T-helper 9 cell (primary cell): ENCODE results near the gene GPR158.

Experiments used
- DNase-seq: peaks from one replicate; pipeline ENCODE4 v3.0.0-alpha.2; 2020

GPR158 gene

DNA sequence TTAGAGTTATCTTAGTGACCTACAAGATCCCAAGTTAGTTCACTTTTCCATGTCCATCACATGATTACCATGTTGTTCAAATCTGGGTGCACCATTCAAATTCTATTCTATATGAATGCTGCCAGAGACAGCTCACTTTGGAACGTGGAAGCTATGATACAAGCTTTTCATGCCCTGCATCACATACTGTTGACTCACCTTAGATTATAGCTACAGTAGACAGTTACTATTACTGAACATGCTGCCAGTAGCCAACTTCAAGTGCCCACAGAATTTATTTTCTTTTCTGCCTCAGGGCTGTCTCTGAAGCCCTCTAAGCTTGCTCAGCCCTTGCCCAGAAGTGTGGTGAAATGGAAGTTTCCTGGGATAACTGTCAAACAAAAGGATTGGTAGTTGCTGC is 231.1 kb downstream of the GPR158 start:
- no peak for DNase-seq

DNA sequence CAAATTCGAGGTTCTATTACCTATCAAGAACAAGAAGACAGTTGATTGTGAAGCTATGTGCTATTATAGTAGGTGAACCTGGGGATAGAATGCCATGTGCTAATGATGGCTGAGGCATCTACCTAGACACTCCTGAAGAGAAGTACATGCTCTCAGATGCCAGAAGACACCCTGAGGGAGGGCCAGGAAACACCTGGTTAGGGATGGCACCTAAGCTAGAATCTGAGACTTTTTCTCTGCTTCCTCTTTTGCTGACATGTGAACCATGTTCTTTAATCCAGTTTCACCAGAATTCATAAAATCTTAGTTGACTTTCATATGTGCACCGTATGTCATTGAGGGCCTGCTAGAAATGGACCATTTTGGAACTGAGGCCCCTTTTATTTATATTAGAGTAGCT is 242.8 kb downstream of the GPR158 start:
- no peak for DNase-seq

DNA sequence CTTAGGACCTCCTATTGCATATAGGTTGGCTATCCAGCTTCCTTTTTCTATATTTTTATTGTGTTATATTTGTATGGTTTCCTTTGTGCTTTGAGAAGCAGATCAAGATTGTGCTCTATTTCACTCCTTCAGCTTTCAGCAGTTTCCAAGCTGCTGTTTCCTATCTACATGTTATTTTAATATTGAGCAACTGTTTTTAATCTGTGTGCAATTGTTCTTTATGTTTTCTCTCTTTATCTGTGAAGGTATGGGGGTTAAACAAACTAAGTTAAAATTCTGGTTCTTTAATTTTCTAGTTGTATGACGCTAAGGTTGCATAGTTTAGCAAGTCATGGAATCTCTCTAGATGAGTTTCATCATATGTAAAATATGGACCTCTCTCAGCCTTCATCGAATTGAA is 251.0 kb downstream of the GPR158 start:
- DNase-seq = no peak

DNA sequence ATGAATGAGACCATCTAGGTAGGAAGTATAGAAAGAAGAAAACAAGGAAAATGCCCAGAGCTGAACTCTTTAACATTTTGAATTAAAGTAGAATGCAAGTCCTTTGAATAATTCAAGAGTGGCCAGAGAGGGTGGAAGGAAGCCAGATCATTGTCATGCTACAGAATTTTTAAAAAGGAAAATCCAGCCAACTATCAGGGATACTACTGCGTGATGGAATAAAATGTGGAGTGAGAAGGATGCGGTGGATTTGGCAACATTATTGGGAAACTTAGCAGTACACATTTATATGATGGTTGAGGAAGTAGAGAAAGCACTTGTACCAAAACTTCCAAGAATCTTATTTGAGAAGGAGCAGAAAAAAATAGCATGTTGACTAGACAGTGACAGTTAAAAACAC is 261.6 kb downstream of the GPR158 start:
- DNase-seq = no peak

DNA sequence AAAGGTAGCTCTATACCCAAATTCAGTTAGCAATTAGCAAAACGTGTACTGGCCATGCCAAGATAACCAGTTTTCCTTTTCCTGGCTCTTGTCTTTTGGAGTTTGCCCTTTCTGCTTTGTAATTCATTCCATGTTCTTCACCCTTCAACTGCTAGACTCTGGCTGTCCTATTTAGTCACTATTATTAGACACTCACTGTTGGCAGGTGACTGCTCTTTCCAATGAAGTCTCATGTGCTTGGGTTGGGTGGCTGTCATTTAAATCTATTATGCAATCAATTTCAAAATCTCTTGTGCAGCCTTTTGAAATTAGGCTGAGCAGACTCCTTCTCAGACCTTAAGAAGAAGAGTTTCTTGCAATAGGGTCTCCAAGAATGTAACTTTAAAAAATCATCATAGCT is 266.5 kb downstream of the GPR158 start:
- no peak for DNase-seq

DNA sequence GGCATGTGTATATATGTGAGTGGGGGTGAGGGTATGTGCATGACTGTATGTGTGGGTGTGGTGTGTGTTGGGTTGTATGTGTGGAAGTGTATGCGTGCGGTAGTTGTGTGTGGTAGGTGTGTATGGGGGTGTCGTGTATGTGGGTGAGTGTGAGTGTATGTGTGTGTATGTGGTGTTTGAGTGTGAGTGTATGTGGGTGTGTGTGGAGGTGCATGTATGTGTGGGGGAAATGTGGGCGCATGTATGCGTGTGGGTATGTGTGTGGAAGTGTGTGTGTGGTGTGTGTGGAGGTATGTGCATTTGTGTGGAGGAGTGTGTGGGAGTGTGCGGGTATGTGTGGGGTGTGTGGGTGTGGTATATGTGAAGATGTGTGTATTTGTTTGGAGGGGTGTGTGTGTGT is 269.5 kb downstream of the GPR158 start:
- no peak for DNase-seq

DNA sequence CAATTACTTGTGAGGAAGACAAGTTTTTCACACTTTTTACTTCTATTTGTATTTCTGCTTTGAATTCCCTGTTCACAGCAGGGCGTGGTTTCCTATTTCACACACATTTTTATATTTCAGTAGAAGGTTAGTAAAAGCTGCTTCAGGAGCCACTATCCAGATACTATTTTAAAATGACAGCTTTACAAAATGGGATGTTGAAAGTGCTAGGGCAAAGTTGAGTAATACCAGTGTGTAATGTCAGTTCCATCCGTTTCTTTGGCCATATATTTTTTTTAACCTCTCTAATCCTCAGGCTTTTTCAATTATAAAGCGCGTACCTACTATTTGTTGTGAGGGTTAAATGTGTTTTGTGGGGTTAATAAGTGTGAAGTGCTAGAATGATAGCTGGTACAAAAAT is 276.6 kb downstream of the GPR158 start:
- DNase-seq = no peak

DNA sequence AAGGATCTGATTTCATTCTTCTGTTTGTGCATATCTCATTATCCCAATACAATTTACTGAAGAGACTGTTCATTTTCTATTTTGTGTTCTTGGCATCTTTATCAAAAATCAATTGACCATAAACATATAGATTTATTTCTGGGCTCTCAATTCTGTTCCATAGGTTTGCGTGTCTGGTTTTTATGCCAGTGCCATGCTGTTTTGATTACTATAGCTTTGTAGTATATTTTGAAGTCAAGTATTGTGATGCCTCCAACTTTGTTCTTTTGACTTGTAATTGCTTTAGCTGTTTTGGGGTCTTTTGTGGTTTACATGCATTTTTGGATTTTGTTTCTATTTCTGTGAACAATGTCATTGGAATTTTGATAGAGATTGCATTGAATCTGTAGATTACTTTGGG is 278.8 kb downstream of the GPR158 start:
- DNase-seq = no peak

DNA sequence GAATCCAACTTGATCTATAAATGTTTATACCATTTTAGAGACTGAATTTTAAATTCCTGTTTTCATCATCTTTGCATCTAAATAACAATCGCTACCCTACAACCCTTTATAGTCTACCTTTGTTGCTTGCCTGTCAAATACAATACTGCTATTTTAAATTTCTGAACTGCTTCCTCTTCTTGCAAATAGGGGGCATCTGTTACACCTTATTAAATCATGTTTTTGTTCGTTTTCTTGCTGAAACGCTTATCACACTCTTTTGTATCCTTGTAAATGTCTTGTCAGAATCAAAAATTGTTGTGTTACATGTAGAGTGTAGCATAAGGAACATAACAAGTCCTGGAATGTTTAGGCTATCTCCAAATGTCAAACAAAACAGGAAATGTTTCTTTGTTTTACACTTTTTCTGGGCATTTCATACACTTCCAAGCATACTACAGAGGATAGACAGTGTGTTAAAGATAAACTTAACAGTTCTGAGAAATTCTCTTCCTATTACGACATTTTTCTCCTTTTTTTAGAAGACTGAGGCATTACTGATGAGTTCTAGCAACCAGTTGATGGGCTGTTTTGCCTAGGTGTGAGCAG is 281.3 kb downstream of the GPR158 start:
- DNase-seq = no peak

DNA sequence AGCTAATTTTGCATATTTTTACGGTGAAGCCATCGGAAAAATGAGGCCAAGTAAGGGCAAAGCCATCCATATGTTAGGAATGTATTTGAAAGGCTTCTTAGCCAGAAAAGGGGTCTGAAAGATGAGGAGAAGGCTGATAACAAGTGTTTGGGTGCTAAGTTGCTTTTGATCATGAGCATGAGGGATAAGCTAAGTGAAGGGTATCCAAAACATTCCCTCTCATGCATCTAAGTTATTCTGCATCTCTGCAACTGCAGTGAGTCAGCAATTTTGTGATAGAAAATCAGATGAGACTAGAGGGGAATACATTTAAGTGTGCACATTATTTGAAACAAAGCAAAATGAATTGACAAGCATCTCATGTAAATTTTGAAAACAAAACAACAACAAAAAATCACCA is 282.8 kb downstream of the GPR158 start:
- no peak for DNase-seq

DNA sequence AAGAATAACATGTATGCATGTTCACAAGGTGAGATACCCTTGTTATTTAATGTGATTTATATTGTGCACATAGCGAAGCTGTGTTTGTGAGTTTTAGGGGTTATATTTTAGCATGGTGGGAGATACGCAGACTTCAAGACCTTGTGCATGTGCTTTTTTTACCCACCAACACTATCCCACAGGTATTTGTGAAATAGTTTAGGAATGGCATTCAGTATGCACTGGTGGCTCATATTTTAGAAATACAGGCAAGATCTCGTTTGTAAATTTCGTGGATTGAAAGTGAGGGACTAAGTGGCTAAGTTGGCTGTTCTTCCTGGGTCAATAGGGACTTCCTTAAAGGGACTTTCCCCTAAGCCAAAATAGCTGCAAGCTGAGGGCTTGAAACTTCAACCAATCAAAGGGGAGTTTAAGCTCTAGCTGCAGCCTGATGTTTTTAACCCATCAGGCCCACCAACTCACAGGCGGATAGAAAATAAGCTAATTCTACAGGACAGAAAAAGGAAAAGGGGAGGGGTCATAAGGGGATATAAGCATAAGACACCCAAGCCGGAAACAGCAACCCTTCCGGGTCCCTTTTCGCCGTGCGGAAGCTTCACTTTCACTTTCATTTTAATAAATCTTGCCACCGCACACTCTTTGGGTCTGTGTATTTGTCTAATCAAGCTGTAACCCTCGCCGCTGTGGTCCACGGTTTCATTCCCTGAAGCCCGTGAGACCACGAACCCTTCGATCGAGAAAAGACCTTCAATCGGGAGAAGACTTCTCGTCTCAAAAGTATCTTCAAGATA is 291.0 kb downstream of the GPR158 start:
- DNase-seq = no peak

DNA sequence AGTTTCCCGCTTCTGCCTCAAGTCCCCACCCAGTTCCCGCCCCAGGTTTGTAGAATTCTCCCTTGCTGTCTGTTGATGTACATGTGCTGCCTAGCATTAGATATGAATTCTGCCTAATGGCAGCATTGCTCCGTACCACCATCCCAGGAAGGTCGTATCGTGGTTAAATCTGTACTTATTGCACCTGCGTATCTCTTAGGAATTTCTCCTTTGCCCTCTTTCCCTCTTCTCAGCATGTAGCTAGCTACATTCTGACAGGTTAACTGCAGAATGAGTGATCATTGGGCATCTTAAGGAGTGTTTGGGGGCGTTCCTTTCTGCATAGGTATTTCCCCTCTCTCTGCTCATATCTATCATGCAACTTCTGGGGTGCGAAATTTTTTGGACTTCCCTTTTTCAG is 293.1 kb downstream of the GPR158 start:
- DNase-seq = no peak

DNA sequence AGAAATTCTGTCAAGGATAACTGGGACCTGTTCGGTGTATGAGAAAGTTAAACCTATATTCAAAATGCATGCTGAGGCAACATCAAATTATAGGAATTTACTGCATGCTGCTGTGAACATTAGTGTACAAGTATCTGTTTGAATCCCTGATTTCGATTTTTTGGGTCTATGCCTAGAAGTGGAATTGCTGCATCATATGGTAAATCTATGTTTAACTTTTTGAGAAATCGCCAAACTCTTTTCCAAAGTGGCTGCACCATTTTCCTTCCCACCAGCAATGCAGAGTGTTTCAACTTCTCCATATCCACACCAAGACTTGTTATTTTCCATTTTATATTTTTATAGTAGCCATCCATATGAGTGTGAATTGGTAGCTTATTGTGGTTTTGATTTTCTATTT is 306.7 kb downstream of the GPR158 start:
- DNase-seq = no peak

DNA sequence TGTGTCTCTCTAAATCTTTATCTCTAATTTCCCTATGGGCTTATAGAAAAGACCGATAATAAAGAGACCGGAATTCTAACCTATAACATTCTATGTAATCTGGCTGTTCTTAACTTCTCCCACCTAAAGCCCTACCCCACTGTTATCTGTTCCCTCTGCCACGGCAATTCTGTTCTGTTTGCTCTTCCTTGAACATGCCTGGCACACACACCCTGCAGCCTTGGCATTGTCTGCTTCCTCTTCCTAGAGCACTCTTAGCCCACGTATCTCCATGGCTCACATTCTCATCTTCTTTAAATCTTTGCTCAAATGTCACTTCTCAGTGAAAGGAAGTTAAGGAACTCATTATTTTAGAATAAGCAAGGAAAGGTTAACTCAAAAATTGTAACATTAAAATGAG is 309.2 kb downstream of the GPR158 start:
- no peak for DNase-seq

DNA sequence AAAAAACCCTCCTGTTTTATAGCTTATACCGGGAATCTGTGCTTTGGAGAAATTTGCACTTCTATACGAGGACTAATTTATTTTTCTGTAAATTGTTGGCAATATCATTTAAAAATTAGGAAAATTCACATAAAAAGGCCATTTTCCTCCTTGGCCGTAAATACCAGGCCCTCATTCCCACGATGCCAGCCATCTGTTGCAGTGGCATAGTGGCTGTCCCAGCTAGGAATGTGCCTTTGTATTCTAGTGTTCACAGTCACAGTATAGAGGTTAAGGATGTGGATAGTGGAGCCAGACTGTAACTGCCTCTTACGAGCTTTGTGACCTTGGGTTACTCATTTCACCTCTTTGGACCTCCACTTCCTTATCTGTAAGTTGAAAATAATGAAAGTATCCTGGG is 312.5 kb downstream of the GPR158 start:
- no peak for DNase-seq

DNA sequence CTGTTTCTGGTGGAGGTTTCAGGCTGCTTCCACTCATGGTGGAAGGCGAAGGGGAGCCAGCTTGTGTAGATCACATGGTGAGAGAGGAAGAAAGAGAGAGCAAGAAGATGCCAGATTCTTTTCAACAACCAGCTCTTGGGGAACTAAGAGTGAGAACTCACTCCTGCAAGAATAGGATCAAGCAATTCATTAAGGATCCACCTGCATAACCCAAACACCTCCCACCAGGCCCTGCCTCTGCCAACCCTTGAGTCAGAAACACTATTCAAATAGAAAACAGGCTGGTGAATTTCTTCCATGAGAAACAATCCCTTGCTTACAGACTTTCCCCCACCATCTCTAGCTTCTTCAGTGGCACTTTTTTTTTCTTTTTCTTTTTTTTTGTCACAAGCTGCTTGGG is 317.2 kb downstream of the GPR158 start:
- DNase-seq = no peak

DNA sequence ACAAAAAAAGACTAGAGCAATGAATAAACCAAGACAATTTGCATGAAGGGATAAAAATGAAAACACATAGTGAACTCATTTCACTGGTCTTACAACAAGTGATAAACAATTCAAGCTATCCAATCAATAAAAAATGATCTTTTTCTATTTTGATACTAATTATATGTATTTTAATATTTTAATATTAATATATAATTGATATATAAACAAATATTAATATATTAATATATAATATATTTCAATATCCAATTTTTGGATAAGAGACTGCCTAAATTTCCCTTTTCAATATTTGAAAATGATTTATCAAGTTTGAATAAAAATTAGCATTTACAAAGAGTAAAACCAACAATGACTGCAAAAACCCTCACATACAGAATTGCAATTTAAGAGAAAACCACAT is 317.9 kb downstream of the GPR158 start:
- no peak for DNase-seq

DNA sequence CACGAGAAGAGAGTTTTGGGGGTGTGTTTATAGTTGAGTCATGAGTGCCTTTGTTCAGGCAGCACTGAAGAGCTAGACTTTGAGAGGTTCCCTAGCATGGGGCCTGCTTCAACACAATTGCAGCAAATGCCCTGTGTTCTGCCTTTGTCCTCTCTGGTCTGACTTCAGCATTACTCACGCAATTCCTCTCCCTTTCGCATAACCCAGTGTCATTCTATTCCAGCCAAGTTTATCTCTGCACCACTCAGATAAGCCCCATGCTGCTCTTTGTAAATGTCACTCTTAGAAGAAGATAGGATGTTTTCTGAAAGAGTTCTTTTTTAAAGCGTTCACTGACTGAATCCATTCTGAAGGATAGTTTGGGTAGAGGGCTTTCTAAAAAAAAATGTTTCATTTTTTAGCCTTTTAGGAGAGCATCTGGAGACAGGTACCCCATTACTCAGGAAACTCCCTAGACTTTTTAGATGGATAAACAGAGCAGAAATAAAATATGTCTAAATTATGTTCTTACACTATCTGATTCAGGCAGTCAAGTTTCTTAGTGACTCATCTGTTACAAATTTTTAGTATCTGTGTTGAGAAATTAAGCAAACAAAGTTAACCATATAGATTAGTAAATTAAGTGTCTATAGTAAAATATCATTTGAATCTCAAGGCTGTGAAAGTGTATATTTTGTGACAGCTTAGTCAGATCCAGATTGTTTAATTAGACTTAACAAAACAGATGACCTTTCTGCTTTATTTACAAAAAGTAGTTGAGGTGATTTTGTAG is 318.5 kb downstream of the GPR158 start:
- DNase-seq = no peak

DNA sequence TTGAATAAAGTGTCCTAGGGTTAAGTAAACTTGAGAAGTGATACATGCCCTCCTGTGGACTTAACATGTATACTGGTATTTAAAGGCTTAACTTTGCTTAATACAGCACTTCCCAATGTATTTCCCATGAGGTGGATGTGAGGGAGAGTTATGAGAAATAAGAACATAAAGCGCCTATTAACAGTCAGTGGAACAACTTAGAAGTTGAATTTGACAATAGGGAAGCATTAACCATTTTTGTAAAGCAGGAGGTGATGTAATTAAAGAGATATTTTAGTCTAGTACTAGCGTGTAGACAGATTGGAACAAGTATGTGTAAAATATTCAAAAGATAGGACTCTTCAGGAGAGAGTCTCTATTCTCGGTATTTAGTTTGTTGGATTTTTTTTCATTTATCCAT is 322.4 kb downstream of the GPR158 start:
- no peak for DNase-seq

DNA sequence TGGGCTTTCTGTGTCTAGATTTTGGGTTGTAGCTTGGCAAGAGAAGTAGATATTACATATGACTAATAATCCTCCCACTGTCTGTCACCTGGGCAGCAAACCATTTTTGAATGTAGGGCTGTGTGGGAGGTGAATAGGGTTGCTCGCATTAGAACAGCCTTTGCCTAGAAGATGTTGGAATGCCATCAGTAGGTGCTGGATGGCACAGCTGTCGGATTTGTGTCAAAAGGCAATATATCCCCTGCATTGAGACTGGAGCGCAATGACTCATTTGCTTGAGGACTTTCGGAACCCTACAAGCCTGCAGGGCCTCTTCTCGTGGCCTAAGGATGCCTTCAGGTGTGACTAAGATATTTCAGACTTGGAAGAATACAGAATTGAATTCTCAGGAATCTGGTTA is 323.8 kb downstream of the GPR158 start:
- DNase-seq = no peak

DNA sequence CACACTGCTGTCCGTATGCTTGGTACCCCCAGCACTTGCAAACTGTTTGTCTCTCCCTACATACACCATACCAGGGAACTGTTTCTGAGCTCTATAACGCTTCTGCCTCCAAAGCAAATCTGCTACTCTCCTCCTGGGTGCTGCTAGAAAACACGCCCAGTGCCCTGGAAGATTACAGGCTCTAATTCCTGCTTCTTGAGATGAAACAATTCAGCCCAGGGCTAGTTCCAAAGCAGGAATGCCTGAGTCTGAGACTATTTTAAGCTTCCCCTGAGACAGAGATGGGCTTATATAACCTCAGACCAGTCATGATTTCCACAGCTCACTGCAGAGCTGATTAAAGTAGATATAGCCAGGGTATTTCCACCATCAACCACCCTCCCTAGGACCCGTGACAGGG is 327.1 kb downstream of the GPR158 start:
- no peak for DNase-seq

DNA sequence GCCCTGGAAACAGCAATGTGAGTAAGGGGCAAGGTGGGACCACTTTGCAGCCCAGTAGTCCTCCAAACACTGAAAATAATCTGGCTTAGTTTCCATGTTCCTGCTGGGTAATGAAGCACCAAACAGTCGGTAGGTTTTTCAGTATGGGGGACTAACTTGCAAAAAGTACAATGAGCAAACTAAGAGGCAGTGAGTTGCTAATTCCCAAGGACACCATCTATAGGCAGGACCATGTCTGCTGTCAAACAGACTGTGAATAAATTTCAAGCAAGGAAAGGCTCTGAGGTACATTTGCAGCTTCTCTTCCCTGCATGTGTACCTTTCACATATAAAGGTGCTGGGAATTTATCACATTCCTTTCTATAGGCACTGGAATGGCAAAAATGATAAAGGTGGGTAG is 327.7 kb downstream of the GPR158 start:
- no peak for DNase-seq

DNA sequence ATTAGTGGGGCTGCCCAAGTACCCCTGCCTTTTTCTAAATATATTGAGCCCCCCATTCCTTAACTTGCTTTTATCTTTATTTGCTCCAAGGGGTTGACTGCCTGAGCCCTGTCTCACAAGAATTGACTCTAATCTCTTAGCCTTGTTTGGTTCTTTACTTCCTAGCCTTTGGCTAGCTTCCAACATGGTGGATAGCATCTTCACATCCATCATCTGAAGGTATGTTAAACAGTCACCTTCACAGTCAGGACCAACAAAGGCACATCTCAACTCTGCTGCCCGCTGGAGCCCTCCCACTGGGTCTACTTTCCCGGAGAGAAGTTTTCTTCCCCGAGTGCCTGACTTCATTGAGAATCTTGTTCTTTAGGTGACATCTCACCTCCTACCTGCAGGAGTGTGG is 329.5 kb downstream of the GPR158 start:
- DNase-seq = no peak

DNA sequence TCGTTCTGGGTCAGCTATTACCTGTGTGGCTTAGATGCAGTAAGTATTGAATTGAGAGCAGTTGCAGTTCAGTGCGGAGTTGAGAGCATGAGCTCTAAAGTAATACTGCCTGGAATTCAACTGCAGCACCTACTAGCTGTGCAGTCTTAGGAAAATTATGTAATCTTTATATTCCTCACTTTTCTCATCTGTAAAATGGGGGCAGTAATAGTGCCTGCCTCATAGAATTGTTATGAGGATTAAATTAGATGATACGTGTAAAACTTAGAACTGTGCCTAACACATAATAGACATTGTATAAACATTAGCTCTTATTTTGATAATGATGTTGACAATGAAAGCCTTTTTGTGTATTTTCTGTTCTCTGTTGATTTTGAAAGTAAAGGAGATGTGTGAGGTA is 330.0 kb downstream of the GPR158 start:
- DNase-seq = no peak
